Endothelial cell of umbilical vein (primary cell): ENCODE measurements around the gene RNASE9. TPM values are rescaled to one million over a fixed set of nuclear protein-coding genes. Genes with fewer than 3 reads are reported as not detected.
"Not testable (repeated sequence)": the region's sequence is repeated elsewhere in the genome, so short reads cannot be mapped to it uniquely, and the experiment has no call there.

Experiments
- BruUV-seq: library from RNA; stranded (reverse); fragments of 400-500 nt; replicated peaks from 2 replicates; lab custom pipeline; 2021; lab: Mats Ljungman, UMichigan
- CTCF ChIA-PET: fragments of 300-600, 350-600 bp; sonication (Branson Sonifier 250); formaldehyde crosslinking; loops from one replicate; lab custom pipeline; 2021; ENCODE audit warnings: antibody characterized with exemption, inconsistent platforms; lab: Charles Lee
- POLR2A ChIA-PET: fragments of 300-600, 350-600 bp; sonication (Branson Sonifier 250); formaldehyde crosslinking; loops from one replicate; lab custom pipeline; 2021; ENCODE audit warnings: antibody characterized with exemption, inconsistent platforms; lab: Charles Lee
- DNase-seq: peaks from one replicate; pipeline ENCODE4 v3.0.0-alpha.2; 2011; ENCODE audit warnings: low read depth, low spot score
- FAIRE-seq: peaks from 2 replicates; lab custom pipeline; 2011; peaks lifted over from hg19 to GRCh38; lab: Jason Lieb, UNC
- H2AFZ ChIP-seq: 2 replicates; pipeline ENCODE4 v1.6.0; 2012; ENCODE audit warnings: low read depth, low read length, control low read depth, inconsistent platforms
- H3K27ac ChIP-seq: 2 replicates; pipeline ENCODE4 v1.5.1; 2011; ENCODE audit warnings: low read depth, mild to moderate bottlenecking, control low read depth, low read length, moderate library complexity; ENCODE audit not compliant: insufficient read depth
- H3K27me3 ChIP-seq, 2 experiments: 2 replicates each; pipeline versions ENCODE4 v1.6.0 to v1.6.1; 2011; ENCODE audit warnings: low read length in 2 of 2, mixed read lengths in 1 of 2; ENCODE audit not compliant: control insufficient read depth in 2 of 2, insufficient read depth in 2 of 2
- H3K36me3 ChIP-seq, 2 experiments: 2 replicates in 1 of 2; 3 replicates in 1 of 2; pipeline ENCODE4 v1.5.1; 2011; ENCODE audit warnings: low read length in 2 of 2, mild to moderate bottlenecking in 1 of 2, moderate library complexity in 1 of 2; ENCODE audit not compliant: control insufficient read depth in 2 of 2, insufficient read depth in 2 of 2; ENCODE audit errors: extremely low read depth in 1 of 2
- H3K4me1 ChIP-seq: 3 replicates; pipeline ENCODE4 v1.5.1; 2011; ENCODE audit warnings: mild to moderate bottlenecking, low read length; ENCODE audit not compliant: control insufficient read depth, insufficient read depth; ENCODE audit errors: extremely low read depth
- H3K4me2 ChIP-seq: 2 replicates; pipeline ENCODE4 v1.6.1; 2011; ENCODE audit warnings: low read length, control low read depth, mixed read lengths; ENCODE audit not compliant: insufficient read depth
- H3K4me3 ChIP-seq, 3 experiments: fragments of 200-600 bp in 1 of 3; sonication (generic), shearing (Covaris generic) in 1 of 3; replicated peaks in 1 of 3; 2 replicates each; pipeline ENCODE4 v1.5.1; 2011 to 2016; ENCODE audit warnings: control low read depth in 3 of 3, low read length in 3 of 3, mild to moderate bottlenecking in 2 of 3, inconsistent platforms in 1 of 3, low read depth in 1 of 3, moderate library complexity in 1 of 3; ENCODE audit not compliant: insufficient read depth in 1 of 3
- H3K79me2 ChIP-seq: 2 replicates; pipeline ENCODE4 v1.6.0; 2012; ENCODE audit warnings: low read length, inconsistent platforms; ENCODE audit not compliant: control insufficient read depth, insufficient read depth
- H3K9ac ChIP-seq: replicated peaks from 2 replicates; pipeline ENCODE3; 2011; ENCODE audit warnings: low read length, control low read depth; ENCODE audit not compliant: insufficient read depth; ENCODE audit errors: extremely low read depth
- H3K9me1 ChIP-seq: replicated peaks from 3 replicates; pipeline ENCODE4 v1.6.0; 2011; ENCODE audit warnings: mild to moderate bottlenecking, low read length; ENCODE audit not compliant: control insufficient read depth, insufficient read depth; ENCODE audit errors: extremely low read depth
- H3K9me3 ChIP-seq: replicated peaks from 2 replicates; pipeline ENCODE4 v1.5.1; 2012; ENCODE audit warnings: low read length, inconsistent platforms; ENCODE audit not compliant: control insufficient read depth, insufficient read depth
- H4K20me1 ChIP-seq: replicated peaks from 2 replicates; pipeline ENCODE3; 2011; ENCODE audit warnings: mild to moderate bottlenecking, low read length; ENCODE audit not compliant: control insufficient read depth, insufficient read depth; ENCODE audit errors: extremely low read depth
- CTCF ChIP-seq, 2 donors: IDR thresholded peaks; 1 replicate in 1 of 2; 2 replicates in 1 of 2; pipeline ENCODE4 v1.5.1; 2011; ENCODE audit warnings: low read length in 2 of 2, mild to moderate bottlenecking in 2 of 2, moderate library complexity in 2 of 2, control low read depth in 1 of 2, inconsistent platforms in 1 of 2, low read depth in 1 of 2; ENCODE audit not compliant: insufficient read depth in 1 of 2; ENCODE audit errors: extremely low read depth in 1 of 2
- EZH2 ChIP-seq: IDR thresholded peaks from 2 replicates; pipeline ENCODE4 v1.6.1; 2012; ENCODE audit warnings: borderline replicate concordance, low read depth, mild to moderate bottlenecking, moderate library complexity, low read length, inconsistent platforms; ENCODE audit not compliant: severe bottlenecking
- FOS ChIP-seq: IDR thresholded peaks from 2 replicates; pipeline ENCODE4 v1.6.1; 2011; ENCODE audit warnings: mild to moderate bottlenecking, low read length, moderate library complexity, borderline replicate concordance; ENCODE audit not compliant: insufficient read depth
- GATA2 ChIP-seq: IDR thresholded peaks from 2 replicates; pipeline ENCODE4 v1.7.0; 2011; ENCODE audit warnings: low read depth, mild to moderate bottlenecking, moderate library complexity, mixed read lengths, low read length; ENCODE audit not compliant: insufficient read length, insufficient read depth
- JUN ChIP-seq: IDR thresholded peaks from 2 replicates; pipeline ENCODE4 v1.6.1; 2011; ENCODE audit warnings: borderline replicate concordance, low read depth; ENCODE audit not compliant: insufficient read length, insufficient read depth
- dilution Hi-C: fragments of 300-500 bp; cut with MboI; formaldehyde crosslinking; loops from one replicate; pipeline ENCODE4 v1.15.0; 2019; ENCODE audit warnings: low sequenced_read_pairs; ENCODE audit not compliant: extremely low pct_ligation_motif_present
- intact Hi-C: fragments of 100-400 bp; cut with micrococcal nuclease; formaldehyde crosslinking; loops from one replicate; pipeline ENCODE4 v1.10.0; 2022
- polyA plus RNA-seq, 4 experiments: library from polyadenylated mRNA; depleted of rRNA in 3 of 4; stranded (reverse) in 3 of 4; unstranded in 1 of 4; fragments of >200 nt; gene quantifications; 2 replicates each; pipeline versions ENCODE4 v1.2.1 to v1.2.3, GENCODE V29; 2011 to 2012; ENCODE audit warnings: missing spikeins in 1 of 4
- total RNA-seq: library from RNA; stranded (reverse); gene quantifications from 2 replicates; pipeline ENCODE4 v1.2.3, GENCODE V29; 2021

The RNASE9 gene
- total and polyA plus RNA-seq, 2 donors (not counting 3 experiments of a cell fraction or from before 2014, with no cell fraction given): not detected

GRCh38 chr14:20512177-20512905, 48.5 kb downstream of the RNASE9 start:
- Histone ChIP-seq H3K36me3 (no peaks in the 10 kb centered on the region), H3K4me1 (peaks cover 29% of the 10 kb centered on the region), H3K9me1 (no peaks in the 10 kb centered on the region), H4K20me1 (no peaks in the 10 kb centered on the region), H3K9me3 (no peaks in the 10 kb centered on the region), H2AFZ (peak overlapping the region; percentile 51), H3K4me2 (peak overlapping the region; percentile 49), H3K9ac (no peak overlapping the region), H3K27ac (peak overlapping the region; percentile 55), H3K4me3 (no peak overlapping the region), H3K27me3 (no peaks in the 10 kb centered on the region), H3K79me2 (no peaks in the 10 kb centered on the region)
- CTCF ChIA-PET: interaction anchor here (0.9 kb wide), 1 partner anchor 10 kb away, joined by 3 read pairs; no protein-coding TSS in a partner anchor
- no TSS peak for BruUV-seq
- POLR2A ChIA-PET: no interaction called here
- peak; percentile 43 for DNase-seq
- TF ChIP-seq JUN: peak; percentile 18
- TF ChIP-seq EZH2: no peak
- TF ChIP-seq FOS: peak; percentile 49
- intact Hi-C loops (loop anchor here (1.0 to 2.0 kb wide), 2 partner anchors 14 to 35 kb away; no protein-coding TSS in a partner anchor), dilution Hi-C loops (no loop called here)
- peak; percentile 78 for FAIRE-seq

- H3K79me2 ChIP-seq: no peaks in the 10 kb centered on the region
- no peak overlapping the region for H3K4me3 ChIP-seq
- no peak overlapping the region for H2AFZ ChIP-seq
- dilution Hi-C loops: no loop called here
- no peaks in the 10 kb centered on the region for H4K20me1 ChIP-seq
- no peaks in the 10 kb centered on the region for H3K36me3 ChIP-seq
- no peak for DNase-seq
- intact Hi-C loops: no loop called here
- ChIA-PET CTCF (no interaction called here), POLR2A (no interaction called here)
- H3K27me3 ChIP-seq: no peaks in the 10 kb centered on the region
- no peak for FAIRE-seq
- H3K27ac ChIP-seq: no peak overlapping the region
- no peak overlapping the region for H3K9ac ChIP-seq
- H3K9me1 ChIP-seq: no peaks in the 10 kb centered on the region
- BruUV-seq: no TSS peak
- TF ChIP-seq CTCF (IDR thresholded peaks at IDR 0.05; ENCODE audit: extremely low read depth in 1 of 2, insufficient read depth in 1 of 2, low read depth in 1 of 2, low read length in 2 of 2) (no peak), GATA2 (no peak)
- no peaks in the 10 kb centered on the region for H3K9me3 ChIP-seq
- H3K4me1 ChIP-seq: peaks cover 24% of the 10 kb centered on the region
- no peak overlapping the region for H3K4me2 ChIP-seq
Measured at GRCh38 chr14:20508367-20508766, 52.5 kb downstream of the RNASE9 start.

GRCh38 chr14:20507537-20507936, 53.3 kb downstream of the RNASE9 start:
- CTCF ChIA-PET, BruUV-seq, H3K4me2 ChIP-seq, H2AFZ ChIP-seq, H3K27ac ChIP-seq, H3K9me1 ChIP-seq, DNase-seq, FAIRE-seq, H3K79me2 ChIP-seq, H3K9me3 ChIP-seq, H3K9ac ChIP-seq, POLR2A ChIA-PET, H3K36me3 ChIP-seq, dilution Hi-C loops, H3K27me3 ChIP-seq, H3K4me3 ChIP-seq, H4K20me1 ChIP-seq, intact Hi-C loops: not testable (repeated sequence)
- peaks cover 17% of the 10 kb centered on the region for H3K4me1 ChIP-seq
